ENCODE measurements around the gene MBLAC1. TPM values are rescaled to one million over a fixed set of nuclear protein-coding genes. Genes with fewer than 3 reads are reported as not detected.
A peak's percentile ranks its signal among the peaks of the same experiment; 100 is the strongest.

Gene MBLAC1
- total and polyA plus RNA-seq, 2 of the 4 experiments (the other 2 are of a cell fraction): 0.72 to 1.4 TPM

DNA sequence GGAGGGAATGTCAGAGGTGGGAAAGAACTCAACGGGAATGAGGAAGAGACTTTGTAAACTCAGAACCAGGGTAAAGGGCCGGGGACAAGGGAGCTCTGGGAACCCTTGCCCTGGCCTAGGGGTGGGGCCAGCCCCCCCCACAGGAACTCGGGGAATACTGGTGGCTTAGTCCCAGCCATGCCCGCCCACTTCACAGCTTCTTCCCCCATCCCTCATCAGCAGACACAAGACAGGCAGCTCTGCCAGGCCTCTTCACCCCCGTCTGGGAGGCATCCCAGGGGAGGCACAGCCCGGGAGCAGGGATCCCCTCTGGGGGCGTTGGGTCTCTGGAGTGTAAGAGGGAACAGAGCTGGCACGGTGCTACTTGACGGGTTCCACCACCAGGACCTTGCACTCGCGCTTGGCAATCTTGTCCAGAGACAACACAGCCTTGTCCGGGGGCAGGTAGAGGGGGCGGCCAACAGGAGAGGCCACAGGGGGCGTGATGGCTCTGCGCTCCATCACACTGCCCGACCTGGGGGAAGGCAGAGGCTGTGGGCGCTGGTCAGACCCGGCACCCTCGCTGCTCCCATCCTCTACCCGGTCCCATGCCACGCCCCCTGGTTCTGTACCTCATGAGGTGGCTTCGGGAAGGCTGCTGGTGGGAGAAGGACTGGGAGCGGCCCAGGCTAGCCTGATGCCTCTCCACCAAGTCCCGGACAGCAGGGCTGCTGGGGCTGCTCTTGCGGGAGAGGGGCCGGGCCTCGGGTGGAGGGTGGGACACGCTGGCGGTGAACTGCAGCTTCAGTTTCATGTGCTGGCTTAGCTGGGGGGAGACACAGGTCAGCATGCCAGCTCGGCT, 28.1 kb downstream of the MBLAC1 start:
- Histone ChIP-seq H3K36me3 (ENCODE audit: control insufficient read depth, insufficient read depth, low read length) (peaks cover 42% of the 10 kb centered on the region), H2AK9ac (replicated peaks; ENCODE audit: low read depth, low read length, poor library complexity) (peak overlapping the region; percentile 15), H4K91ac (ENCODE audit: insufficient read depth, low read depth, low read length) (no peak overlapping the region), H2BK120ac (ENCODE audit: low read depth, low read length) (no peak overlapping the region), H3K4me3 (ENCODE audit: insufficient read depth, low read depth, low read length) (no peak overlapping the region), H4K5ac (ENCODE audit: low read depth, low read length) (no peak overlapping the region), H3K9ac (ENCODE audit: low read depth, low read length) (no peak overlapping the region), H3K18ac (ENCODE audit: low read depth, low read length) (no peak overlapping the region), H3K23ac (ENCODE audit: low read depth, low read length) (no peak overlapping the region), H3K9me3 (ENCODE audit: control insufficient read depth, insufficient read depth, low read length) (no peaks in the 10 kb centered on the region), H2BK20ac (ENCODE audit: low read depth, low read length) (no peak overlapping the region), H3K4ac (ENCODE audit: low read depth, low read length) (no peak overlapping the region), H2AK5ac (ENCODE audit: low read depth, low read length) (no peak overlapping the region), H3K56ac (ENCODE audit: extremely low read depth, insufficient read depth, low read length) (no peak overlapping the region), H3K4me1 (ENCODE audit: control insufficient read depth, insufficient read depth, low read length) (peaks cover 6% of the 10 kb centered on the region), H3K4me2 (ENCODE audit: low read depth, low read length) (no peak overlapping the region), H2BK15ac (ENCODE audit: low read depth, low read length) (no peak overlapping the region), H3K27ac (ENCODE audit: insufficient read depth, low read length) (no peak overlapping the region), H4K20me1 (ENCODE audit: insufficient read depth, low read length) (peaks cover 23% of the 10 kb centered on the region), H4K8ac (ENCODE audit: low read depth in 2 of 2, low read length in 2 of 2) (no peak overlapping the region), H3K9me1 (ENCODE audit: insufficient read depth, low read length) (peaks cover 2% of the 10 kb centered on the region; the same call in 1 of the 2 replicates), H2BK5ac (ENCODE audit: low read depth, low read length, poor library complexity, severe bottlenecking) (no peak overlapping the region), H3K79me1 (ENCODE audit: low read depth in 1 of 2, low read length in 2 of 2) (peaks cover 26 to 73% of the 10 kb centered on the region in 2 experiments), H3K27me3 (ENCODE audit: control insufficient read depth, insufficient read depth, low read length) (no peaks in the 10 kb centered on the region), H2AFZ (replicated peaks; ENCODE audit: low read length, poor library complexity) (no peak overlapping the region), H3K14ac (replicated peaks; ENCODE audit: low read depth, low read length) (no peak overlapping the region)
- in situ Hi-C loops (cut with MboI; ENCODE audit: low sequenced_read_pairs) (no loop called here), dilution Hi-C loops (cut with HindIII; ENCODE audit: low sequenced_read_pairs, unreplicated experiment) (no loop called here), intact Hi-C loops (cut with micrococcal nuclease) (no loop called here)
- DNase-seq (no peak), ATAC-seq (ENCODE audit: low read depth) (no peak)
- TSS peak; percentile 14 for BruUV-seq (replicated peaks)
- TF ChIP-seq CEBPB (IDR thresholded peaks at IDR 0.05; ENCODE audit: low read depth, low read length) (no peak), NFE2L2 (IDR thresholded peaks at IDR 0.05; ENCODE audit: low read depth, low read length) (no peak), RFX5 (IDR thresholded peaks at IDR 0.05; ENCODE audit: low read depth, low read length) (no peak), CHD1 (IDR thresholded peaks at IDR 0.05; ENCODE audit: low read depth, low read length) (no peak), MAFK (IDR thresholded peaks at IDR 0.05; ENCODE audit: low read depth, low read length) (no peak), FOS (IDR thresholded peaks at IDR 0.05; ENCODE audit: low read depth, low read length) (no peak), RAD21 (IDR thresholded peaks at IDR 0.05; ENCODE audit: low read length) (no peak), MAZ (IDR thresholded peaks at IDR 0.05; ENCODE audit: borderline replicate concordance, low read depth, low read length) (no peak), BHLHE40 (IDR thresholded peaks at IDR 0.05; ENCODE audit: low read depth, low read length) (no peak)
- TF ChIP-seq, protein P1, sequence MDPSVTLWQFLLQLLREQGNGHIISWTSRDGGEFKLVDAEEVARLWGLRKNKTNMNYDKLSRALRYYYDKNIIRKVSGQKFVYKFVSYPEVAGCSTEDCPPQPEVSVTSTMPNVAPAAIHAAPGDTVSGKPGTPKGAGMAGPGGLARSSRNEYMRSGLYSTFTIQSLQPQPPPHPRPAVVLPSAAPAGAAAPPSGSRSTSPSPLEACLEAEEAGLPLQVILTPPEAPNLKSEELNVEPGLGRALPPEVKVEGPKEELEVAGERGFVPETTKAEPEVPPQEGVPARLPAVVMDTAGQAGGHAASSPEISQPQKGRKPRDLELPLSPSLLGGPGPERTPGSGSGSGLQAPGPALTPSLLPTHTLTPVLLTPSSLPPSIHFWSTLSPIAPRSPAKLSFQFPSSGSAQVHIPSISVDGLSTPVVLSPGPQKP (IDR thresholded peaks at IDR 0.05; ENCODE audit: borderline replicate concordance, low read depth, low read length): no peak
- TF ChIP-seq, protein P2, sequence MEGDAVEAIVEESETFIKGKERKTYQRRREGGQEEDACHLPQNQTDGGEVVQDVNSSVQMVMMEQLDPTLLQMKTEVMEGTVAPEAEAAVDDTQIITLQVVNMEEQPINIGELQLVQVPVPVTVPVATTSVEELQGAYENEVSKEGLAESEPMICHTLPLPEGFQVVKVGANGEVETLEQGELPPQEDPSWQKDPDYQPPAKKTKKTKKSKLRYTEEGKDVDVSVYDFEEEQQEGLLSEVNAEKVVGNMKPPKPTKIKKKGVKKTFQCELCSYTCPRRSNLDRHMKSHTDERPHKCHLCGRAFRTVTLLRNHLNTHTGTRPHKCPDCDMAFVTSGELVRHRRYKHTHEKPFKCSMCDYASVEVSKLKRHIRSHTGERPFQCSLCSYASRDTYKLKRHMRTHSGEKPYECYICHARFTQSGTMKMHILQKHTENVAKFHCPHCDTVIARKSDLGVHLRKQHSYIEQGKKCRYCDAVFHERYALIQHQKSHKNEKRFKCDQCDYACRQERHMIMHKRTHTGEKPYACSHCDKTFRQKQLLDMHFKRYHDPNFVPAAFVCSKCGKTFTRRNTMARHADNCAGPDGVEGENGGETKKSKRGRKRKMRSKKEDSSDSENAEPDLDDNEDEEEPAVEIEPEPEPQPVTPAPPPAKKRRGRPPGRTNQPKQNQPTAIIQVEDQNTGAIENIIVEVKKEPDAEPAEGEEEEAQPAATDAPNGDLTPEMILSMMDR (conservative IDR thresholded peaks at IDR 0.05; ENCODE audit: low read depth, low read length): no peak
- ChIA-PET CTCF (no interaction called here), POLR2A (ENCODE audit: unreplicated experiment) (no interaction called here)
- WGBS, 2 experiments (ENCODE audit: extremely low coverage in 2 of 2, insufficient read length in 1 of 2): 93% methylated on average over 11 of the region's 30 CpGs; no CpG with 5 or more reads in 1 of the 2 experiments
